ENCODE data around the gene MACF1.

Gene MACF1

GRCh38 chr1:39396671-39397070, 192.2 kb downstream of the MACF1 start:
- no peaks in the 10 kb centered on the region for H3K27me3 ChIP-seq (replicated peaks; ENCODE audit: control insufficient read depth, insufficient read depth, low read length)
- DNase-seq (ENCODE audit: extremely low read depth, insufficient read length), result no peak
- peaks cover 2% of the 10 kb centered on the region for H3K36me3 ChIP-seq (ENCODE audit: control insufficient read depth, insufficient read depth, low read length)
- no peak overlapping the region for H3K4me3 ChIP-seq (replicated peaks; ENCODE audit: low read depth, low read length)
- TF ChIP-seq CTCF (IDR thresholded peaks at IDR 0.05; ENCODE audit: insufficient read depth, low read length, poor library complexity, severe bottlenecking), result no peak

GRCh38 chr1:39397487-39397886, 193.0 kb downstream of the MACF1 start:
- DNase-seq (ENCODE audit: extremely low read depth, insufficient read length), result no peak
- Histone ChIP-seq H3K36me3 (ENCODE audit: control insufficient read depth, insufficient read depth, low read length) (peaks cover 2% of the 10 kb centered on the region), H3K4me3 (replicated peaks; ENCODE audit: low read depth, low read length) (no peak overlapping the region), H3K27me3 (replicated peaks; ENCODE audit: control insufficient read depth, insufficient read depth, low read length) (no peaks in the 10 kb centered on the region)
- no peak for TF ChIP-seq CTCF (IDR thresholded peaks at IDR 0.05; ENCODE audit: insufficient read depth, low read length, poor library complexity, severe bottlenecking)

GRCh38 chr1:39398278-39399021, 194.0 kb downstream of the MACF1 start:
- Histone ChIP-seq H3K27me3 (replicated peaks; ENCODE audit: control insufficient read depth, insufficient read depth, low read length) (no peaks in the 10 kb centered on the region), H3K4me3 (replicated peaks; ENCODE audit: low read depth, low read length) (no peak overlapping the region), H3K36me3 (ENCODE audit: control insufficient read depth, insufficient read depth, low read length) (peaks cover 2% of the 10 kb centered on the region)
- no peak for TF ChIP-seq CTCF (IDR thresholded peaks at IDR 0.05; ENCODE audit: insufficient read depth, low read length, poor library complexity, severe bottlenecking)
- DNase-seq (ENCODE audit: extremely low read depth, insufficient read length), result peak; percentile 14

- DNase-seq (ENCODE audit: extremely low read depth, insufficient read length), result no peak
- H3K27me3 ChIP-seq (replicated peaks; ENCODE audit: control insufficient read depth, insufficient read depth, low read length), result no peaks in the 10 kb centered on the region
- TF ChIP-seq CTCF (IDR thresholded peaks at IDR 0.05; ENCODE audit: insufficient read depth, low read length, poor library complexity, severe bottlenecking), result no peak
- H3K36me3 ChIP-seq (ENCODE audit: control insufficient read depth, insufficient read depth, low read length), result no peaks in the 10 kb centered on the region
- no peak overlapping the region for H3K4me3 ChIP-seq (replicated peaks; ENCODE audit: low read depth, low read length)
Measured at GRCh38 chr1:39401106-39401505, 196.6 kb downstream of the MACF1 start.

GRCh38 chr1:39404876-39405275, 200.4 kb downstream of the MACF1 start:
- H3K27me3 ChIP-seq (replicated peaks; ENCODE audit: control insufficient read depth, insufficient read depth, low read length), result no peaks in the 10 kb centered on the region
- H3K4me3 ChIP-seq (replicated peaks; ENCODE audit: low read depth, low read length), result no peak overlapping the region
- H3K36me3 ChIP-seq (ENCODE audit: control insufficient read depth, insufficient read depth, low read length), result no peaks in the 10 kb centered on the region
- DNase-seq (ENCODE audit: extremely low read depth, insufficient read length), result no peak
- no peak for TF ChIP-seq CTCF (IDR thresholded peaks at IDR 0.05; ENCODE audit: insufficient read depth, low read length, poor library complexity, severe bottlenecking)

Data from GM06990 (cell line).